ACC112 (cell line): ENCODE measurements around the gene MAPK8IP1.

Source experiments
- H2AFZ ChIP-seq: fragments of 200-600 bp; sonication (generic); one replicate; pipeline ENCODE4 v1.6.0; 2017; ENCODE audit warnings: antibody characterized with exemption, low read length; ENCODE audit not compliant: unreplicated experiment
- H3K27ac ChIP-seq: fragments of 200-600 bp; sonication (generic); 2 replicates; pipeline ENCODE4 v1.5.1; 2014; ENCODE audit warnings: low read depth, mild to moderate bottlenecking, antibody characterized with exemption, low read length, moderate library complexity
- H3K27me3 ChIP-seq: fragments of 200-600 bp; sonication (generic); 2 replicates; pipeline ENCODE4 v1.6.1; 2014; ENCODE audit warnings: mild to moderate bottlenecking, antibody characterized with exemption, low read length, moderate library complexity, mixed read lengths; ENCODE audit not compliant: insufficient read depth
- H3K36me3 ChIP-seq: fragments of 200-600 bp; sonication (generic); 2 replicates; pipeline ENCODE4 v1.6.1; 2016; ENCODE audit warnings: mild to moderate bottlenecking, antibody characterized with exemption, low read length, moderate library complexity, mixed read lengths; ENCODE audit not compliant: insufficient read depth
- H3K4me1 ChIP-seq: fragments of 200-600 bp; sonication (generic); one replicate; pipeline ENCODE4 v1.6.1; 2016; ENCODE audit warnings: low read length, mixed read lengths; ENCODE audit not compliant: insufficient read depth, unreplicated experiment, control insufficient read depth
- H3K4me3 ChIP-seq: fragments of 200-600 bp; sonication (generic); 2 replicates; pipeline ENCODE4 v1.5.1; 2014; ENCODE audit warnings: mild to moderate bottlenecking, low read depth, low read length
- H3K79me2 ChIP-seq: fragments of 200-600 bp; sonication (generic); one replicate; pipeline ENCODE4 v1.6.0; 2016; ENCODE audit warnings: low read length; ENCODE audit not compliant: control insufficient read depth, unreplicated experiment, insufficient read depth

The MAPK8IP1 gene

DNA sequence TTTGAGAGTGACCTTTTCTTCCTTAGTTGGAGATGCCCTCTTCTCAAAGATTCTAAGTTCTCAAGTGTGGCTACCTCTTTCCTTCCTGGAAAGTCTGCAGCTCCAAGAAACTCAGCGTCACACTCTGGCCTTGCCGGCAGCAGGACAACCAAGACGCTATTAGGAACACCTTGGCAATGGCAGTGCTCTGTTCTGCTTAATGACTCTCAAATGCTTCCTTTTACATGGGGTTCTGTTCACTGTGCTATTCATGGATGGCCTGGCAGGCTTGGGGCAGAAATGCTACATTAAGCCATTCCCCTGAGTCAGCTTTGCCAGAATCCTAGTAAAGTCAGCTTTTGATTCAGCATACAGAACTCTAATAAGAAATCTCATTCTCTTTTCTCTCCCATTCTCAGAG lies 62.9 kb downstream of the MAPK8IP1 start:
- Histone ChIP-seq H2AFZ (no peak overlapping the region), H3K36me3 (peaks cover 39% of the 10 kb centered on the region), H3K4me3 (no peak overlapping the region), H3K4me1 (no peaks in the 10 kb centered on the region), H3K27ac (no peak overlapping the region), H3K79me2 (no peaks in the 10 kb centered on the region), H3K27me3 (no peaks in the 10 kb centered on the region)

DNA sequence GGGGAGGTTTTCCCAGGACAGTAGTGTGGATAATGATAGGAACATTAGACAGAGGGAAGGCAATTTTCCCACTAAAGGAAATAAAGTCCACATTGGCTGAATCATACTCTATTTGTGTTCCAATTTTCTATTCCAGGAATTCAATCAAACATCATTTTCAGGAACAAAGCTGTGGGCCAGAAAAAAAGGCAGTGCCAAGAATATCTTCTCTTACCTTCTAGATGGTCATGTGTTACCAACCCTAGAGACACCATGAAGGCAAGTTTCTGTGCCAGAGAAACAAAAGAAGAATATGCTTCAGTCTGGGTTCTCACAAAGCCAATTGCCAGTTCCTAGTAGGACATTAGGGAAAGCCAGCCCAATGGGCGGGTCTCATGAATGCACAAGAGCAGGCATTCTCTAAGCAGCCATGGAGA lies 64.5 kb downstream of the MAPK8IP1 start:
- H3K27ac ChIP-seq: no peak overlapping the region
- no peaks in the 10 kb centered on the region for H3K27me3 ChIP-seq
- H3K36me3 ChIP-seq: peaks cover 41% of the 10 kb centered on the region
- no peak overlapping the region for H2AFZ ChIP-seq
- no peaks in the 10 kb centered on the region for H3K79me2 ChIP-seq
- no peaks in the 10 kb centered on the region for H3K4me1 ChIP-seq
- no peak overlapping the region for H3K4me3 ChIP-seq
